ENCODE data around the gene IL22RA1. TPM values are rescaled to one million over a fixed set of nuclear protein-coding genes. Genes with fewer than 3 reads are reported as not detected.

Gene IL22RA1
- total RNA-seq, 1 experiment from 2014 or later, result not detected

DNA sequence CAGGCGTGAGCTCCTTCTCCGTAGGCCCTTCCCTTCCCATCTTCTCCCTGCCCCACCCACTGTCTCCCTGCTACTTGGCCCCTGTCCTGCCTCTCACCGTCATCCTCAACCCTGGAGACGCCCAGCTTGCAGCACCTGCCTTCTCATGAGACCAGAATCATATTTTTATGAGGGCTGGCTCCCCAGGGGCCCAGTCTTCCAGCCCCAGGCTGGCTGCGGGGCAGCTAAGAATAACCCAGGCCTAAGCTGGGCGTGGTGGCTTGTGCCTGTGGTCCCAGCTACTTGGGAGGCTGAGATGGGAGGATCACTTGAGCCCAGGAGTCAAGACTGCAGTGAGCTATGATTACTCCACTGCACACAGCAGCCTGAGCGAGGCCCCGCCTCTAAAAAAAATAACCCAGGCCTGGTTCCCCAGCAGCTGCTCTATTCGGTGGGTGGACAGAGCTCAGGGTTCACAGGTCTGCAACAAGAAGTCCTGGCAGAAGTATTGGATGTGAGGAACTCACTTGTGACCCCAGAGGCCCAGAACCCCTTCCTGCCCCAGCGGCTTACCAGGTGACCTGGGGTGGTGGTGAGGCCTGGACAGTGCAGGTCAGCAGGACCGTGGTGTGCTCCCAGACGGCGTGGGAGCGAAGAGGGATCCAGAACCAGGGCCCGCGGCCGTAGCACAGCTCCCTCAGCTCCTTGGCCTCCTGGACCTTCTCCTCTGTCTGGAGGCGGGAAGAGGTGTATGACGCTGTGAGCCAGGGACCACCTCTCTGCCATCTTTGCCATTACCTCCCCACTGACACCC is 37.4 kb downstream of the IL22RA1 start:
- DNase-seq (ENCODE audit: low spot score), result no peak
- in situ Hi-C loops (cut with HindIII; ENCODE audit: low sequenced_read_pairs), result no loop called here

DNA sequence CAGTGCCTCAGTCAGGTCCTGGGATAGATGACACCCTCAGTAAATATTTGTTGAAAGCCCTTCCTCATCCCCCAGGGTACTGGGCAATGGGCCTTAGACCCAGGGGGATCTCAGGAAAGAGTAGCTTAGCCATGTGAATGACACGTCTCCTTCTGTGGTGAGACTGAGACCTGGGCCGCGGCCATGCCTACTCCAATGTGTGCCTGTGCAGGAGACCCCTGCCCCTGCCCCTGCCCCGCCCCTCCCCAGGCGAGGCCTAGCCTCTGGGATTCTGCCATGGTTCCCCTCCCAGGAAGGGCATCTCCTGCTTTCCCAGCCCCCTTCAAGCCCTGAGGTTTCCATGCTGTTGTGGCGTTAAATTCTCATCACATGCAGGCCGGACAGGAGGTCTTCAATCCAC is 38.1 kb downstream of the IL22RA1 start:
- DNase-seq (ENCODE audit: low spot score), result no peak

DNA sequence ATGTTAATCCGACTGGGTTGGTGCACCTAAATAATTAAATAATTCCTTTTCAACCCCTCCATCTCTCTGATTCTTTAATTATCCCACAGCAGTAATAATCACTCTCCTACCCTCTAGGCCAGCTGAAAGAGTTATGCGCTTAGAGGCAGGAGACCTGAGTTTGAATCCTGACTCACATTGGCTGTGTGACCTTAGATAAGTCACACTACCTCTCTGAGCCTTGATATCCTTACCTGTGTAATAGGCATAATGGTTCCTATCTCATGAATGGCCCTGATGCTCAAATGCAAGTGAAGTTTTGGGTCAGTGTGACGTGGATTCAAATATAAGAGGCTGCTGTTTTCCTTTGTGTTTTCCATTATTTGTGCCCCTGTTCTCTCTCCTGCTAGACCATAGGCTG is 39.1 kb downstream of the IL22RA1 start:
- in situ Hi-C loops (cut with HindIII; ENCODE audit: low sequenced_read_pairs), result no loop called here
- no peak for DNase-seq (ENCODE audit: low spot score)

More for the DNA sequence above, 38.1 kb downstream of the IL22RA1 start:
- in situ Hi-C loops (cut with HindIII; ENCODE audit: low sequenced_read_pairs), result no loop called here

DNA sequence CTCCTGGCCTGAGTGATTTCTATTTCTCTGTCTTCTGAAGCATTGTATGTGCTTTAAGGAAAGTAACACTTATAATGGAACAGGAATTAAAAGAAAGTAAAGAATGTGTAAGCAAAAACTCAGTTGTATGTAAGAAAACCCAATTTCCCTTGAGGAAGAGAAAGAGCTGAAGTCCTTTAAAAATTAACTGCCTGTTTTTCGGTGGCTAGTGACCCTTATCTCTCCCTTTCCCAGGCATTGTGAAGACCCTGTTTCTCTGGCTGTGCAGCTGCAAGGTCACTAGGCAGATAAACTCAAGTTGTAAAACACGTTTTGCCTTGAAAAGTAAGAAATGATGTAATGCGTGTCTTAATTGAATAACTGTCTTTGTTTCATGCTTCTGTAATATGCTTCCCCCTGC is 39.5 kb downstream of the IL22RA1 start:
- in situ Hi-C loops (cut with HindIII; ENCODE audit: low sequenced_read_pairs), result no loop called here
- DNase-seq (ENCODE audit: low spot score), result no peak

DNA sequence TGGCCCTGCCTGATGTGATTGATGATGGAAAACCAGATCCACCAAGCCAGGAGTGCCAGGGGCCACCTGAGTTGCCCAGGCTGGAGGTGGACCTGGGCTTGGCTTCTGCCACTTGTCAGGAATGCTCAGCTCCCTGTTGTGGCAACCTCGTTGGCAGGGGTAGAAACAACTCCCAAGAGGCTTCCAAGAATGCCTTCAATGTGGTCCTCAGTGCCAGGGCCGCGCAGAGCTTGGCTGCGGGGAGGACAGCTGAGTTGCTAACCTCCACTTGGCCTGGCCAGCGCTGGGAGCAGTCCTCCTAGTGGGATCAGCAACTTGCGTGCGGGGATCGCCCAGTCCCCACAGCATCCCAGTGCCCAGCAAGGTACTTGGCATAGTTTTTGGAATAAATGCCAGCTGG is 40.0 kb downstream of the IL22RA1 start:
- no peak for DNase-seq (ENCODE audit: low spot score)
- in situ Hi-C loops (cut with HindIII; ENCODE audit: low sequenced_read_pairs), result no loop called here

DNA sequence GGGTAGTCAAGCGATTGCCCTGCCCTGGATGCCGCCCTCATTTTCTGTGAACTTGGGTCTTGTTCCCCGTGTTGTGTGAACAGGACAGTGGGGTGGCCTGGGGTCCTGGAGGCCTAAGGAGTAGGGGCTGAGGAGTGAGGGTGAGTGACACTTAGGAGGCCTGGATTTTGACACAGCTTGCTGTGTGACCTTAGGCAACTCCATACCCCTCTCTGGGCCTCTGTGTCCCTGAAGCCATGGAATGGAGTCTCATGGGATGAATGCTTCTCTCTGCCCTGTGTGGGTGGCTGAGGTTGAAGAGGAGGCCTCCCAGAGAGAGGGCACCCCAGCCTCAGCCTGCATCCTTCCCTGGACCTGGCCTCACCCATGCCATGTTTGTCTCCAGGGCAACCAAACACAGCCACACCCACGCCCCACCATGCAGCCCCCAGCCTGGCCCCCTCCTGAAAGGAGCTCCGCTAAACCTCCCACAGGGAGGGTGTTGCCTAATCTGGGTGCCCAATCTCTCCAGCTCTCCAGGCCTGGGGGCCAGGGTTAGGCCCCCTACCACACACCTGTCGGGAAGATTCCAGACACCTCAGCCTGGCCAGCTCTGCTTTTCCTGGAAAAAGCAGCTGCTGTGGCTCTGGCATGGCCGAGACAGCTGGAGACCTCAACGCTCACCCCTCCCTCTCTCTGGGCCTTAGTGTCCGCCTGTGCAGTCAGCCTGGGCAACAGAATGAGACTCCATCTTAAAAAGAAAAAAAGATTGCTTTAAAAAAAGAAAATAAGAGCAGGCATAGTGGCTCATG is 40.9 kb downstream of the IL22RA1 start:
- in situ Hi-C loops (cut with HindIII; ENCODE audit: low sequenced_read_pairs), result no loop called here
- DNase-seq (ENCODE audit: low spot score), result no peak

DNA sequence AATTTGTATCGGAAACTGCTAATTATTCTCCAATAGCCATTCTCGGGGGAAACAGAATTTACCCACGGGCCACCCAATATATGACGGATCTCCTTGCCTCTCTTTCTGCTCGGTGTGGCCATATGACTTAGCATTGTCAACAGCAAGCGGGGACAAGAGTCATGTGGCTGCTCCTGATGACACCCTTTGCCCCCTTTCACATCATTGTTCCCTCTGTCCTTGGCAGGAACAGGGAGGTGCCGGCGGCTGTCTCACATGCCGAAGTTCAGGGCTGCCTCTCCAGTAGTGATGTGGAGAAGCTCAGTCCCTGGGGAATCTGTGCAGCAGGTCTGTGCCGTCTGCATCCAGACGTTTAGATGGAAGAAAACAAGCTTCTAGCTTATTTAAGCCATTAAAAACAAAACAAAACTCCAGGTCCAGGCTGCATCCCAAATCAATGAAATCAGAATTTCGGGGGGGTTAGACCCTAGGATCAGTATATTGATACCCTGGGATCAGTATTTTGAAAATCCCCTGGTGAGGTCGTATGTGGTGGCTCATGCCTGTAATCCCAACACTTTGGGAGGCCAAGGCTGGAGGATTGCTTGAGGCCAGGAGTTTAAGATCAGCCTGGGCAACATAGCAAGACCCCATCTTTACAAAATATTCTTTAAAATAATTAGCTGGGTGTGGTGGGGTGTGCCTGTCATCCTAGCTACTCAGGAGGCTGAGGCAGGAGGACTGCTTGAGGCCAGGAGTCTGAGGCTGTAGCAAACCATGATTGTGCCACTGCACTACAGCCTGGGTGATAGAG is 41.8 kb downstream of the IL22RA1 start:
- no peak for DNase-seq (ENCODE audit: low spot score)
- in situ Hi-C loops (cut with HindIII; ENCODE audit: low sequenced_read_pairs), result no loop called here

DNA sequence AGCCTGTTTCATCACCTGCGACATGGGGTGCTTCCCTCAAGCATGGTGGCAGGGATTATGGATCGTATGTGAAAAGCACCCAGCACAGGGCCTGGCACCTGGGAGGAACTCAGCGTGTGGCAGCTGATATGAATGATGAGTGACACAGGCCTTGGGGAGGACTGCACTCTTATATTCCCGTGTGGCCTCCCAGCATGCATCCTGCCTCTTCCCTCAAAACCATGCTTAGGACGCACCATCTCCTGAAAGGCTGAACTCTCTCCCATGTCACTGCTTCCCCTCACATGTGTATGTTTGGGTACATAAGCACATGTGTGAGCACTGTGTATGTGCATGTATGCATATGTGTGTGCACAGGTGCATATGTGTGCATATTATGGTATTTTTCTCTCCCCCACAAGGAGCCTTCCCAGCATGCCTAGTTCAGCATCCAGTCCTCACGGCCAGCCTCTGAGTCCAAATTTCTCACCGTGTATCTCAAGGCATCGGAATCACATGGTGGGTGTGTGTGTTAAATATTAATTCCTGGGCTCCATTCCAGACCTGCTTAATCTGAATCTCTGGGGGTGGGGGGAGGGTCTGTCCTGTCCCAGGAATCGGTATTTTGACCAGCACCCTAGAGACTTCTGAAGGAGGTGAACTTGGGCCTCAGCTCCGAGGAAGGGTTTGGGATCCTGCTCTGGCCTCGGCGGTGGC is 43.8 kb downstream of the IL22RA1 start:
- in situ Hi-C loops (cut with HindIII; ENCODE audit: low sequenced_read_pairs), result no loop called here
- DNase-seq (ENCODE audit: low spot score), result no peak

DNA sequence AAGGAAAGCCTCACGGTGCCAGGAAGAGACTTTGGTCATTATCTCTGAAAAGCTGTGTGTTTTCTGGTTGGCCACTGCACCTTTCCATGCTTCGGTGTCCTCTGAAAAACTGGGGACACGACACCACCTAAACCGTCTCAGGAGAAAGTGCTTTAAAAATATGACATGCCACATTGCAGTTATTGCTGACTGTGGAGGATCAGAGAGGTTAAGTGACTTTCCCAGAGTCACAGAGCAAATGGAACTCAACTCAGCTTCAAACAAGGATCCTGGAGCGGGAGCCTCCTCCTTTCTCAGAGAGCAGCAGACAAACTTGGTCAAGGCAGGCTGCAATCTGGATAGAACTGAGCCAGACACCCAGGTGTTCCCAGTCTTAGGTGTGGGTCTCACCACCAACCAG is 44.8 kb downstream of the IL22RA1 start:
- no peak for DNase-seq (ENCODE audit: low spot score)
- in situ Hi-C loops (cut with HindIII; ENCODE audit: low sequenced_read_pairs), result no loop called here

DNA sequence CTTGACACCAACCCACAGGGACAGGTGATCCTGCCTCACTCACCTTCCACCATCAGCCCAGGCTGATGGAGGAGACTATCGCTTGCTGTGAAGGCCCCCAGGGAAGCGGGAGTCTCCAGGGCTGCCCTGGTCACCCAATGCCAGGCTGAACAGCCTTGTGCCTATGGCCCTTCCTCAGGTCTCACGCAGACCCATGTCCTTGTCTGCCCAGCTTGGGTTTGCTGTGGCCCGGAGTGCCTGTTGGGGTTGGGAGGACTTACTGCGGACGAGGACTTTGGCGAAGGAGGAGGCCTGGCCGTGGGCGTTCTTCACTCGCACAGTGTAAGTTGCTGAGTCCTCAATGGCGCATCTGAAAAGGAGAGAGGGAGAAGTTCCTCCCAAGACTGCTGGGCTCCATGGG is 45.3 kb downstream of the IL22RA1 start:
- in situ Hi-C loops (cut with HindIII; ENCODE audit: low sequenced_read_pairs), result no loop called here
- DNase-seq (ENCODE audit: low spot score), result no peak

DNA sequence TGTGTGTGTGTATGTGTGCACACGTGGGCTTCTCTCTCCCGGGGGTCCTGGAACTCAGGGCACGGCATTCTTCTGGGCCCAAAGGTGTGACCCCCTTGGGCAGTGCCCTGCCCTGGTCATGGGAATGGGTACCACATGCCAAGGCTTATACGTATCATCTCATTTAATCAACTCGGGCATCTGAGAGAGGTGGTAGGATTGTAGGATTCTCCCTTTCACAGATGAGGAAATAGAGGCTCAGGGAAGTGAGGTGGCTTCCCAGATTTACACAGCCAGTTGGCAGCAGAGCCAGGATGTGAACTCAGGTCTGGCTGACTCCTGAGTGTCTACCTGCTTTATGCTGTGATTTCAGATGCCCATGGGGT is 46.2 kb downstream of the IL22RA1 start:
- DNase-seq (ENCODE audit: low spot score), result no peak
- in situ Hi-C loops (cut with HindIII; ENCODE audit: low sequenced_read_pairs), result no loop called here

DNA sequence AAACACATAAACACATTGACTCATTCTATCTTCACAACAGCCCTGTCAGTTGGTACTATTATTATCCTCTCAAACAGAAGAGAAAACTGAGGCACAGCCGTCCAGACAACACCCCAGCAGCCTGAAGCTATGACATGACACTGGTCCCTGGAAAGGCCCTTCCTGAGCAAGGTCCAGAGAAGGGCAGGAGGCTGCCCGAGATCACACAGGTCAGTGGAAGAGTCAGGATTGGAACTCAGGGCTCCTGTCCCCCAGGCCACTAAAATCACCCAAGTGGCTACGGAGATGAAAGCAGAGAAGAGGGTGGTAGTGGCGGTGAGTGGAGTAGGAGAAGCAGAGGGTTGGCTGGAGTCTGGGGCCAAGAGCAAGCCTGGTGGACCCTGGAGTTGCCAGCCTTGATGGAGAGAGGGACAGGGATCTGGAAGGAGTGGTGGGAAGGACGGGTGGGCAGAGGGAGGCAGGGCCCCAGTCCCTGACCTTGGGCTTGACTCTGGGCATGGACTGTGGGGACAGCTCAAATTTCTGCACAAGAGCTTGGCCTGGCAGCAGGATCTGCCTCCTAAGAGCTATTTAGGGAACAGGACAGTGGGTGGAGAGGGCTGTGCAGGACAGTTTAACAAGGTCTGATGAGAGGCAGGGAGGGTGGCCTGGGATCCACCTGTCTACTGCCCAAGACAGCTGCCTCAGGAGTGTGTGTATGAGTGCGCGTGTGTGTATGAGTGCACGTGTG is 46.8 kb downstream of the IL22RA1 start:
- DNase-seq (ENCODE audit: low spot score), result no peak
- in situ Hi-C loops (cut with HindIII; ENCODE audit: low sequenced_read_pairs), result no loop called here

DNA sequence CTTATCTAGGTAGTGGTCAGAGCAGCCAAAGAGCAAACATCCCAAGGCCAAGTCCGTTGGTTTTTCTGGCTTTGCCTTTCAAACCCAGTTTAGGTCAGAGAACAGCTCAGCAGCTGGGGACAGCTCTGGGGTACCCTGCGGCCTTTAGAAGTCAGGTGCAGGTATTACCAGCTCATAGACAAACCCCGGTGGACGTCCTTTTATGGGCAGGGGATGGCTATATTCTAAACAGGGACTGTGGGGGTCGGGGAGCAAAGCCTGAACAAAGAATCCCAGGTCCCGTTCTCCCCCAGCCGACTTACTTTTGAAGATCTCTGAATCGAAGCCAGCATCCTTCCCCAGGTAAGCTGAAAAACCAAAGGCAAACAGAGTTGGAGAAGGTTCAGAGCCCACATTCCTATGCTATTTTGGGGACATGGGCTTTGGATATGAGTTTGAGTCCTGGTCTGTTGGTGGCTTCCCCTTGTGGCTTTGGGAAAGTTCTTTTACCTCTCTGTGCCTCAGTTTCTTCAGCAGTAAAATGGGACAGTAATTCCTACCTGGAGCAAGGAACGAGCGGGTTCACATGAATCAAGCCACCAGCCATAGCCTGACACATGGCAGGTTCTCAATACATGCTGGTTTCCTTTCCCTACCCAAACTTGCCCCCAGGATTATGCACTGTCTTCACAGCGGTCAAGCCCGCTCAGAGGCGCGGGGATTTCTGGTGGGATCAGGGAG is 47.6 kb downstream of the IL22RA1 start:
- no peak for DNase-seq (ENCODE audit: low spot score)
- in situ Hi-C loops (cut with HindIII; ENCODE audit: low sequenced_read_pairs), result no loop called here

DNA sequence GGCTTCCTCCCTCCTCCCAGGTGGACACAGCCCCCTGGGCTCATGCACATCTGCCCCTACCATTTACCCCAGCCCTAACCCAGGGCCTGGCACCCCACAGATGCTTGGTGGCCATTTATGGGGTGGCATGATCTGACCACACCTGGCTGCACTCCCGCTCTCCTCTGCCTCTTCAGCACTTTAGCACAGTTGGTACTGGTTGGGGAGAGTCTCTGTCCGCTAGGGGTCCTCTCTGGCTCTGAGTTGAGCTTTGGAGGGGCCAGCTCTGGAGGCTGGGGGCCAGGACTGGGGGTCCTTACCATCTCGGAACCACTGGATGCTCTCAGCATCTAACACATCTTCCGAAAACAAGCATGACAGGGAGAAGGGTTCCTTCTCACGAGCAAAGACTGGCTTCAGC is 48.4 kb downstream of the IL22RA1 start:
- no peak for DNase-seq (ENCODE audit: low spot score)
- in situ Hi-C loops (cut with HindIII; ENCODE audit: low sequenced_read_pairs), result no loop called here

DNA sequence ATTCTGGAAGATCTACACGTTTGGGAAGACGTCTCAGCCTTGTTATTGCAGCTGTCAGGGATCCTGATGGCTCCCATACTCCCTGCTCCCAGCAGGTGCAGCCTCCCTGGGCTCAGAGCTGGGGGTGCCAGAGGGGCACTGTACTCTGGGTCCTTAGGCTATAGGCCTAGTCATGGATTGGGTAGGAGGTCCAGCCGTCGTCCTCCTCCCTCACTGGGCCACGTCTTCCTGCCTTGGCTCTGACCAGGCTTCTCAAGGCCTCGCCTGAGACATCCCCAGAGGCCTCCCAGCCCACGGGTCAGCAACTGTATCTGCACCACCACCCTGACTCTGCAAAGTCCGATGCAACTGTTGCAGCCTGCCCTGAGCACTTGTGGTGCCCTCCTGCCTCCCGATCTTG is 49.2 kb downstream of the IL22RA1 start:
- no peak for DNase-seq (ENCODE audit: low spot score)
- in situ Hi-C loops (cut with HindIII; ENCODE audit: low sequenced_read_pairs), result no loop called here

DNA sequence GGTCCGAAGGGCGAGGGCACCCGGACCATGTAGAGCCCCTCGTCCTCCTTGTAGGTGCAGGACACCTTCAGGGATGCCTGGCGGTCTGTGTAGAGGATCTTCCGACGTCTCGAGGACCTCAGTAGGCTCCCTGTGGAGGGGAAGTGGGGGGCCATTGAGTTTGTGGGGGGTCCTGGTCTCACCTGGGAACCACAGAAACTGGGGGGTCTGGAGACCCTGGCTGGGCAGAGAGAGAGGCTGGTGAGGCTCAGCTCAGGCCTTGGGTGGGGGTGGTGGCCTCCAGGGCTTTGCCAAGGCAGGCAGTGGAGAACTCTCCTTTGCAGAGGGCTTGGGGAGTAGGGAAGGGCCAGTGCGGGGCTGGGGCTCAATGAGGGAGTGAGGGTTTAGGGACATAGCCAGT is 50.0 kb downstream of the IL22RA1 start:
- DNase-seq (ENCODE audit: low spot score), result no peak
- in situ Hi-C loops (cut with HindIII; ENCODE audit: low sequenced_read_pairs), result no loop called here

DNA sequence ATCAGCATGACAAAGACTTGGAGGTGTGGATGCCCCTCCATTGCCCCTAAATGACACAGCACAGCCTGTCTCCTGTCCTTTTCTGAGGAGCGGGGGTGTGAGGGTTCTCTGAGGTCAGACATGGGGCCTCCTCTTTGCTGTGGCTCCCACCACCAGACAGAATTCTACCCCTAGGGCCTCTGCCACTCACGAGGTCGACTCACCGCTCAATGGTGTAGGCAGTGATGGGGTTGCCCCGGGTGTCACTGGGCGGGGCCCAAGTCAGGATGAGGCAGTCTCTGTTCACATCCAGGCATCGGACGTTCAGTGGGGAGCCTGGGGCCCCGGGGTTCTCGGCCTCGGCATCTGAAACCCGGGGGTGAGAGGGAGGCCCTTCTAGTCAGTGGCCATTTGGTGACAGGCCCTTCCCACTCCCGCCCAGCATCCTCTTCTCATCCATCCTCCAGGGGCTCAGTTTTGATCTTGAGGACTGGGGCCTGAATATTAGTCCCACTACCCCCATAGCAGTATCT is 50.9 kb downstream of the IL22RA1 start:
- in situ Hi-C loops (cut with HindIII; ENCODE audit: low sequenced_read_pairs), result no loop called here
- DNase-seq (ENCODE audit: low spot score), result no peak

DNA sequence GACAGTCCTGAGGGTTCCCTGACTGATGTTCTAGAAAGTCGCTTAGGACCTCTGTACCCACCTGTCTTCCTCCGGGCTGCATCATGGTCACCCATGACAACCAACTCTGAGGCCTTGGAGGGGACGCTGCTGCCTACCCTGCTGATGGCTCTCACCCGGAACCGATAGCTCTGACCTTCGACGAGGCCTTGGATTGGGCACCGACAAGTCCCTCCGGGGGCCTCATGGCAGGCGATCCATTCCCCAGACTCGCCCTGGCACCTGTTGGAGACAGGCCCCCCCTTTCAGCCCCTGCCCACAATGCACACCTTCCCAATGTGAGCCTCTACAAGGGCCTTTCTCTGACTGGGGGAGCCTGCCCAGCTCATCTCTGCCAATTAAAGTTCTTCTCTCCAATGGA is 52.2 kb downstream of the IL22RA1 start:
- no peak for DNase-seq (ENCODE audit: low spot score)
- in situ Hi-C loops (cut with HindIII; ENCODE audit: low sequenced_read_pairs), result no loop called here
